Cardiac muscle cell (in vitro differentiated cells and primary cell): Measurements from ENCODE around the gene DHX40. TPM values are rescaled to one million over a fixed set of nuclear protein-coding genes. Genes with fewer than 3 reads are reported as not detected.

Source experiments
- DNase-seq, 2 donors: peaks; one replicate each; pipeline versions ENCODE4 v3.0.0 to v3.0.0-alpha.2; 2010 to 2017; ENCODE audit warnings: low read depth in 1 of 2, low spot score in 1 of 2
- H3K27ac ChIP-seq: fragments of 200-600 bp; sonication (generic); 2 replicates; pipeline ENCODE4 v1.5.1; 2016
- H3K27me3 ChIP-seq: fragments of 200-600 bp; sonication (generic); 2 replicates; pipeline ENCODE4 v1.6.0; 2016; ENCODE audit warnings: control low read depth
- H3K36me3 ChIP-seq: fragments of 200-600 bp; sonication (generic); 2 replicates; pipeline ENCODE4 v1.5.1; 2016; ENCODE audit warnings: control low read depth
- H3K4me1 ChIP-seq: fragments of 200-600 bp; sonication (generic); 2 replicates; pipeline ENCODE4 v1.8.1; 2017; ENCODE audit warnings: low read depth, mild to moderate bottlenecking, mixed run types
- H3K4me3 ChIP-seq: fragments of 200-600 bp; sonication (generic); 2 replicates; pipeline ENCODE4 v1.5.1; 2016; ENCODE audit warnings: mild to moderate bottlenecking
- H3K9me3 ChIP-seq: fragments of 200-600 bp; sonication (generic); 2 replicates; pipeline ENCODE4 v1.5.1; 2017; ENCODE audit warnings: low read depth, mild to moderate bottlenecking, control low read depth
- polyA plus RNA-seq: library from polyadenylated mRNA; unstranded; fragments of >200 nt; fragmentation: Nextera tagmentation; extraction: Ambion mirVana; gene quantifications from 2 replicates; pipeline ENCODE4 v1.2.1, GENCODE V29; 2016
- total RNA-seq: library from RNA; depleted of rRNA; stranded (reverse); fragments of >200 nt; gene quantifications from 2 replicates; pipeline ENCODE4 v1.2.3, GENCODE V29; 2016
- TF ChIP-seq, protein P1 (sequence below): IDR thresholded peaks from 2 replicates; pipeline ENCODE4 v1.5.1; 2012; ENCODE audit warnings: low read depth, mild to moderate bottlenecking, low read length

The DHX40 gene
- total and polyA plus RNA-seq, 2 experiments from 2014 or later = 35.4 to 53.0 TPM

DNA sequence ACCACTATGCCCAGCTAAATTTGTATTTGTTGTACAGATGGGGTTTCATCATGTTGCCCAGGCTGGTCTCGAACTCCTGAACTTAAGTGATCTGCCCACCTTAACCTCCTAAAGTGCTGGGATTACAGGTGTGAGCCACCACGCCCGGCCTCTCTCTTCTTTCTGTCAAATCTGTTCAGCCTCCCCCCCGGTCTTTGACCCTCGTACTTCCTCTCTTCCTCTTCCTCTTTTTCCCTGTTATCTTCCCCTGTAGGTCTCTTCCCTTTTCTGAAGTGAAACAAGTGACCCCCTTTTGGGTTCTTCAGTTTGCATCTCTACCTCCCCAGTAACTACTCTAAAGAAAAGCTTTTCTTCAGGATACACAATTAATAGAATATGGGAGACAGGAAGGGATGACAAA lies 31.7 kb upstream of the DHX40 start:
- TF ChIP-seq, protein P1, sequence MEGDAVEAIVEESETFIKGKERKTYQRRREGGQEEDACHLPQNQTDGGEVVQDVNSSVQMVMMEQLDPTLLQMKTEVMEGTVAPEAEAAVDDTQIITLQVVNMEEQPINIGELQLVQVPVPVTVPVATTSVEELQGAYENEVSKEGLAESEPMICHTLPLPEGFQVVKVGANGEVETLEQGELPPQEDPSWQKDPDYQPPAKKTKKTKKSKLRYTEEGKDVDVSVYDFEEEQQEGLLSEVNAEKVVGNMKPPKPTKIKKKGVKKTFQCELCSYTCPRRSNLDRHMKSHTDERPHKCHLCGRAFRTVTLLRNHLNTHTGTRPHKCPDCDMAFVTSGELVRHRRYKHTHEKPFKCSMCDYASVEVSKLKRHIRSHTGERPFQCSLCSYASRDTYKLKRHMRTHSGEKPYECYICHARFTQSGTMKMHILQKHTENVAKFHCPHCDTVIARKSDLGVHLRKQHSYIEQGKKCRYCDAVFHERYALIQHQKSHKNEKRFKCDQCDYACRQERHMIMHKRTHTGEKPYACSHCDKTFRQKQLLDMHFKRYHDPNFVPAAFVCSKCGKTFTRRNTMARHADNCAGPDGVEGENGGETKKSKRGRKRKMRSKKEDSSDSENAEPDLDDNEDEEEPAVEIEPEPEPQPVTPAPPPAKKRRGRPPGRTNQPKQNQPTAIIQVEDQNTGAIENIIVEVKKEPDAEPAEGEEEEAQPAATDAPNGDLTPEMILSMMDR = no peak
- Histone ChIP-seq H3K27me3 (no peaks in the 10 kb centered on the region), H3K9me3 (no peaks in the 10 kb centered on the region), H3K36me3 (no peaks in the 10 kb centered on the region), H3K4me3 (no peak overlapping the region), H3K4me1 (peaks cover 11% of the 10 kb centered on the region), H3K27ac (no peak overlapping the region)
- no peak for DNase-seq

DNA sequence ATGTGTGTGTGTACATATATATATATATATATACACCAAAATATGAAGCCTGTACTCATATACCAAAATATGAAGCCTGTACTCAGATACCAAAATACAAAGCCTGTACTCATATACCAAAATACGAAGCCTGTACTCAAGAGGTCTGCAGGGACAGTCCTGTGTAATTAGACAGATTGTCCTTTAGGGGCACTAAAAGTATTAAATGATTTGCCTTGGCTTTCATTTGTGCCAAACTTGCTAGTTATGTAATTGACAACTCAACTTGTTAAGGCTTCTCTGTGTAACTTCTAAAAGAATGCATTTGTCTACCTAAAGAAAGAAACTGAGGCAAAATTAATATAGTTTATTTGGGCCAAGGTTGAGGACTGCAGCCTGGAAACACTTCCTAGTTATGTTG lies 30.8 kb upstream of the DHX40 start:
- Histone ChIP-seq H3K4me1 (peaks cover 11% of the 10 kb centered on the region), H3K36me3 (no peaks in the 10 kb centered on the region), H3K4me3 (no peak overlapping the region), H3K27me3 (no peaks in the 10 kb centered on the region), H3K27ac (no peak overlapping the region), H3K9me3 (no peaks in the 10 kb centered on the region)
- TF ChIP-seq, protein P1 = no peak
- peak in 1 of 2 donors; percentile 14 for DNase-seq

DNA sequence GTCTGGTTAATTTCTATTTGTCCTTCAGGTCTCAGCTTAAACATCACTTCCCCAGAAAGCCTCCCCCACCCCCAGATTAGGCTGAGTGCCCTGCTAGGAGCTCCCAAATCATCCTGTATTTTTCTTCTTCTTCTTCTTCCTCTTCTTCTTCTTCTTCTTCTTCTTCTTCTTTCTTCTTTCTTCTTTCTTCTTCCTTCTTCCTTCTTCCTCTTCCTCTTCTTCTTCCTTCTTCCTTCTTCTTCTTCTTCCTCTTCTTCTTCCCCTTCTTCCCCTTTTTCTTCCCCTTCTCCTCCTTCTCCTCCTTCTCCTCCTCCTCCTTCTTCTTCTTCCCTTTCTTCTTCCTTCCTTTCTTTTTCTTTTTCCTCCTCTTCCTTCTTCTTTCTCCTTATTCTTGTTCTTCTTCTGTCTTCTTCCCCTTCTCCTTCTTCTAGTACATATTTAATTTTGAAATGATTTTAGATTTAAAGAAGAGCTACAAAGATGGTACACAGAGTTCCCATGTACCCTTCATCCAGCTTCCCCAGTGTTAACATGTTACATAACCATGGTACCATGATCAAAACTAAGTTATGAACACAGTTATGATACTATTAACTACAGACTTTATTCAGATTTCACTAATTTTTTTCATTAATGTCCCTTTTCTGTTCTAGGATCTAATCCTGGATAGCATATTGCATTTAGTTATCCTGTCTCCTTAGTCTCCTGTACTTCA lies 27.1 kb upstream of the DHX40 start:
- DNase-seq = no peak
- Histone ChIP-seq H3K4me1 (no peaks in the 10 kb centered on the region), H3K4me3 (no peak overlapping the region), H3K27ac (no peak overlapping the region), H3K36me3 (no peaks in the 10 kb centered on the region), H3K9me3 (no peaks in the 10 kb centered on the region), H3K27me3 (no peaks in the 10 kb centered on the region)
- TF ChIP-seq, protein P1 = no peak

DNA sequence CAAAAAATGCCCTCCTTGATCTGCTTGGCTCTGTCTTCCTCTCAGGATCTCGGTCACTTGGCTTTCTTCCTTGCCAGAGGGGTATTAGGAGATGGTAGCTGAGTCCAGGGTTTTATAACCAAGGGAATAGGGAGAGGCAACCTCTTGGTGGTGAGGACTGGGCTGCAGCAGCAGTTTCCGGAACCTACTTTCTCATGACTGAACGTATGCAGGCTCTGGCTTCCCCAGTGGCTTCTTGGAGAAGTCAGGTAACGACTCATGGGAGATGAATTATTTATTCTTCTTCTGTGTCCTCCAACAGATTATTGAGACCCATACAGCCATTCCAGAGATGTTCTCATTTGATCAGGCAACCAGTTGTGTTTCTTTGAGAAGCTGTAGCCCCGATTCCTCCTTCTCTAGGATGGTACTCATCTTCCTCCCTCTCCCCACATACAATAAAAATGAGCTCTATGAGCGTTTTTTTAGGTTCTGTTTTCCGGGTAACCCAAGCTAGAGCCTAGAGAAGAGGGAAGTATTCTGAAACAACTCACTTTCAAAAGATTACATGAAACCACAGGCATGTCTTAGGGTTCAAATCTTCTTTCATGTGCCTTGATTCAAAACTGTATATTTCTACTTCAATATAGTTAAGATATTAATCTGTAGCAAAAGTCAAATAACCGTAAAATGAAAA lies 22.3 kb upstream of the DHX40 start:
- no peaks in the 10 kb centered on the region for H3K36me3 ChIP-seq
- no peaks in the 10 kb centered on the region for H3K27me3 ChIP-seq
- no peaks in the 10 kb centered on the region for H3K9me3 ChIP-seq
- H3K27ac ChIP-seq = no peak overlapping the region
- H3K4me1 ChIP-seq = no peaks in the 10 kb centered on the region
- no peak overlapping the region for H3K4me3 ChIP-seq
- TF ChIP-seq, protein P1 = no peak
- DNase-seq = no peak

DNA sequence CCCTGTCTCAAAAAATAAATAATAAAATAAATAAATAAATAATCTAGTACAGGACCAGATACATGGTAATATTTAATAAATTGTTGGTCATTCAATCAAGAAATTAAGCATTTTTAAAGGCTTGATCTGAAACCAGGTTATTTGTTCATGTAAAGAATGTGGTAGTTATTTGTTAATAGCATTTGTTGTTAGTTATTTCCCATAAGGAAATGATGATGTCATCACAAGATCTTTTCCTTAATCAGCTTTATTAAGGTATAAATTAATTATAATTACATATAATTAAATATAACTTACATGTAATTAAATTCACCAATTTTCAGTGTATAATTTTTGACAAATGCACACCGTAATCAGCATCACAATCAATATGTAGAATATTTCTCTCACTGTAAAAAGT lies 19.5 kb upstream of the DHX40 start:
- Histone ChIP-seq H3K27me3 (no peaks in the 10 kb centered on the region), H3K4me1 (no peaks in the 10 kb centered on the region), H3K36me3 (no peaks in the 10 kb centered on the region), H3K4me3 (no peak overlapping the region), H3K27ac (no peak overlapping the region), H3K9me3 (no peaks in the 10 kb centered on the region)
- no peak for DNase-seq
- TF ChIP-seq, protein P1 = no peak
